ENCODE measurements around the gene ITPKB.

- TF ChIP-seq CTCF (IDR thresholded peaks at IDR 0.05; ENCODE audit: low read length) (no peak), EZH2 (IDR thresholded peaks at IDR 0.05; ENCODE audit: borderline replicate concordance, low read length) (no peak)
Observed at GRCh38 chr1:226702318-226702956, 36.6 kb downstream of the ITPKB start.
